Transverse colon (tissue), 4 donors: ENCODE measurements around the gene SLC2A1. TPM values are rescaled to one million over a fixed set of nuclear protein-coding genes. Genes with fewer than 3 reads are reported as not detected.

Experiments
- DNase-seq: peaks from one replicate; pipeline ENCODE4 v3.0.0-alpha.2; 2019
- H3K27ac ChIP-seq, 4 donors: fragments of 200-600 bp; sonication (generic); 2 replicates each; pipeline ENCODE4 v1.5.1; 2016 to 2018; ENCODE audit warnings: inconsistent platforms in 4 of 4
- H3K27me3 ChIP-seq: fragments of 200-600 bp; sonication (generic); 2 replicates; pipeline ENCODE4 v1.5.1; 2017; ENCODE audit warnings: inconsistent platforms
- H3K36me3 ChIP-seq, 4 donors: fragments of 200-600 bp; sonication (generic); 2 replicates each; pipeline ENCODE4 v1.5.1; 2017 to 2019; ENCODE audit warnings: inconsistent platforms in 4 of 4
- H3K4me1 ChIP-seq, 4 donors: fragments of 200-600 bp; sonication (generic); 2 replicates each; pipeline ENCODE4 v1.5.1; 2017 to 2020; ENCODE audit warnings: inconsistent platforms in 4 of 4
- H3K4me3 ChIP-seq, 4 donors: fragments of 200-600 bp; sonication (generic); 1 replicate in 1 of 4; 2 replicates in 3 of 4; pipeline versions ENCODE4 v1.5.1 to v1.6.1; 2017 to 2019; ENCODE audit warnings: inconsistent platforms in 4 of 4
- H3K9me3 ChIP-seq, 2 donors: fragments of 200-600 bp; sonication (generic); 2 replicates each; pipeline ENCODE4 v1.5.1; 2017 to 2019; ENCODE audit warnings: inconsistent platforms in 2 of 2
- EP300 ChIP-seq: sonication (generic); formaldehyde crosslinking; IDR thresholded peaks from one replicate; pipeline ENCODE4 v1.6.1; 2017; ENCODE audit warnings: antibody characterized with exemption, low read depth
- POLR2A ChIP-seq: fragments of 450-650 bp; IDR thresholded peaks from one replicate; pipeline ENCODE4 v1.6.1; 2016; ENCODE audit warnings: antibody characterized with exemption, mild to moderate bottlenecking, moderate library complexity
- POLR2AphosphoS5 ChIP-seq, 3 donors: sonication (generic); formaldehyde crosslinking; IDR thresholded peaks; one replicate each; pipeline ENCODE4 v1.6.1; 2016; ENCODE audit warnings: antibody characterized with exemption in 3 of 3
- WGBS, 2 donors: methylation state at CpG; one replicate each; pipeline ENCODE4 v1.1.5; 2018; ENCODE audit warnings: low coverage in 1 of 2; 5-methylcytosine and 5-hydroxymethylcytosine counted together
- in situ Hi-C, 4 donors: fragments of 200-750 bp; cut with MboI; loops; one replicate each; pipeline versions ENCODE4 v1.15.0 to v1.15.1; 2017; ENCODE audit warnings: low sequenced_read_pairs in 3 of 4, low pct_ligation_motif_present in 1 of 4, low pct_unique_long_range_greater_than_20kb in 1 of 4
- intact Hi-C: fragments of 100-400 bp; cut with DNase I; formaldehyde crosslinking; loops from one replicate; pipeline ENCODE4 v1.15.1; 2023; ENCODE audit warnings: low total_unique reads
- total RNA-seq, 4 donors: library from RNA; depleted of rRNA; stranded (reverse); fragments of >200 nt; gene quantifications; one replicate each; pipeline ENCODE4 v1.1.0, GENCODE V29; 2016
- TF ChIP-seq, protein P1 (sequence below), 5 experiments: fragments of 200-600 bp in 3 of 5; fragments of 450-650 bp in 2 of 5; sonication (generic) in 3 of 5; IDR thresholded peaks; 1 replicate in 2 of 5; 2 replicates in 3 of 5; pipeline ENCODE4 v1.5.1; 2016 to 2017; ENCODE audit warnings: antibody characterized with exemption in 5 of 5, inconsistent platforms in 3 of 5, mild to moderate bottlenecking in 2 of 5, moderate library complexity in 1 of 5

Gene SLC2A1
- total RNA-seq: 10 to 100 TPM; 37.2 to 98.9 (median 69.1) TPM

DNA sequence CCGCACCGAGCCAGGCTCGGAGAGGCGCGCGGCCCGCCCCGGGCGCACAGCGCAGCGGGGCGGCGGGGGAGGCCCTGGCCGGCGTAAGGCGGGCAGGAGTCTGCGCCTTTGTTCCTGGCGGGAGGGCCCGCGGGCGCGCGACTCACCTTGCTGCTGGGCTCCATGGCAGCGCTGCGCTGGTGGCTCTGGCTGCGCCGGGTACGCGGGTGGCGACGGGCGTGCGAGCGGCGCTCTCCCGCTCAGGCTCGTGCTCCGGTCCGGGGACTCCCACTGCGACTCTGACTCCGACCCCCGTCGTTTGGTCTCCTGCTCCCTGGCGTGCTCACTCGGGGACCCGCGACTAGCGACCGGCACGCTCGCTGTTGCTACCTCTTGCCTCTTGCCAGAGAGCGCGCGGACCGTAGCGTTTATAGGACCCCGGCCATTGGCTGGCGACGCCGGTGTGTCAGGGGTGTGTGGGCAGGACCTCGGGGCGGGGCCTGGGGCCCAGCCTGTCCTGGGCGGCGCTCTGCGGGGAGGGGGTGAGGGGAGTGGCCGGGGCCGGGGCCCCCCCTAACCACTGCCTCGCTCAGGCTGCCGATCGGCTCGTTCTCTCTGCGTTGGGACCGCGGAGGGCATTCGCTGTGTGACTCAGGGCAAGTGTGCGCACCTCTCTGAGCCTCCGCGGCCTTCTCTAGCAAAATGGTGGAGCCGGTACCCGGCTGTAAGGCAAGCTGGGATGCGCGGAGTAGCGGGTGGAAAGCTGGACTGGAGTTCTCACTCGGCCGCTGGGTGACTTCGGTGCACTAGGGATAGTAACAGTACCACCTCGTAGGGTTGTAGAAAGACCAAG is at the start of gene SLC2A1:
SLC2A1 (minus strand) TSS at position 381 of the 832 bp plus-strand sequence; CDS start at position 164, 217 bp downstream.
- Histone ChIP-seq H3K9me3 (no peaks in the 10 kb centered on the region), H3K36me3 (no peaks in the 10 kb centered on the region), H3K27me3 (peaks cover 16% of the 10 kb centered on the region), H3K4me3 (peak within 1 kb of the TSS; percentile 52 to 89 (median 74)), H3K4me1 (peaks cover 0 to 45% (median 25%) of the 10 kb centered on the region in 4 donors), H3K27ac (peak within 1 kb of the TSS; percentile 88 to 97 (median 93))
- in situ Hi-C loops: no loop called here
- TF ChIP-seq POLR2A (peak; percentile 97), EP300 (no peak), POLR2AphosphoS5 (IDR thresholded peaks at IDR 0.05) (peak; percentile 97 to 98 (median 98))
- TF ChIP-seq, protein P1, sequence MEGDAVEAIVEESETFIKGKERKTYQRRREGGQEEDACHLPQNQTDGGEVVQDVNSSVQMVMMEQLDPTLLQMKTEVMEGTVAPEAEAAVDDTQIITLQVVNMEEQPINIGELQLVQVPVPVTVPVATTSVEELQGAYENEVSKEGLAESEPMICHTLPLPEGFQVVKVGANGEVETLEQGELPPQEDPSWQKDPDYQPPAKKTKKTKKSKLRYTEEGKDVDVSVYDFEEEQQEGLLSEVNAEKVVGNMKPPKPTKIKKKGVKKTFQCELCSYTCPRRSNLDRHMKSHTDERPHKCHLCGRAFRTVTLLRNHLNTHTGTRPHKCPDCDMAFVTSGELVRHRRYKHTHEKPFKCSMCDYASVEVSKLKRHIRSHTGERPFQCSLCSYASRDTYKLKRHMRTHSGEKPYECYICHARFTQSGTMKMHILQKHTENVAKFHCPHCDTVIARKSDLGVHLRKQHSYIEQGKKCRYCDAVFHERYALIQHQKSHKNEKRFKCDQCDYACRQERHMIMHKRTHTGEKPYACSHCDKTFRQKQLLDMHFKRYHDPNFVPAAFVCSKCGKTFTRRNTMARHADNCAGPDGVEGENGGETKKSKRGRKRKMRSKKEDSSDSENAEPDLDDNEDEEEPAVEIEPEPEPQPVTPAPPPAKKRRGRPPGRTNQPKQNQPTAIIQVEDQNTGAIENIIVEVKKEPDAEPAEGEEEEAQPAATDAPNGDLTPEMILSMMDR (IDR thresholded peaks at IDR 0.05): peak in 1 of 5 experiments; percentile 14
- 0% methylated on average over 43 of the region's 87 CpGs; no CpG with 5 or more reads in 1 of the 2 donors for WGBS, 2 donors
- intact Hi-C loops: no loop called here
- peak; percentile 94 for DNase-seq

DNA sequence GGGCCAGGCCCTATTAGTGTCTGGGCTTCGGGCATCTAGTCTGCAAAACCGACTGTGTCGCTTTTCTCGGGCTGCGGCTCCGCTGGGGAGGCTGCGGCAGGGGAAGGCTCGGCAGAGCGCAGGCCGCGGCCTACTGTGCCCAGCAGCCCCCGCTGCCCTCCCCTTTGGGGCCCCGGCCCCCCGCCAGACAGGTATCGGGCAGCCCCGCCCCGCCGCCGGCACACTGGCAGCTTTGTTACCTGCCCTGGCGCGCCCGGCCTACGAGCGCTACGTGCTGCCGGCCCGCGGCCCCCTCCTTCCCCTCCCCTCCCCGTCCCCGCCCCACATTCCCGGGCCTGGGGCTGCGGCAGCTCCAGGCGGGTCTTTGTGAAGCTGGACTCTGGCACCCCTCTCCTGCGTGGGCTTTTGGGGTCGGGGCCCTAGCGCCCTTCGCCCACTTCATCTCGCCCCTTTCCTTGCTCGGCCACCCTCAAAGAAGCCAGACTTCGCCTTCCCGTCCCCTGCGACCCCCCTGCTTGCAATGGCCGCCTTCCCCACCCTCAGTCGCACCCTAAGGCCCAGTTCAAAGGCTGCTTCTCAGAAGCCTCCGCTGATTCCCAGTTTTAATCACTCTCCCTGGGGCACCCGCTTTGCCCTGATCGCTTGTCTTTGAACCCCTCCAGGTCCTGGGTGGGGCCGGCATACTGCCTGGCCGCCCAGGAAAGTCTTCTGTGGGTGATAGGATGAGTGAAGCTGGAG is 48.9 kb upstream of the SLC2A1 start:
- Histone ChIP-seq H3K27me3 (peaks cover 35% of the 10 kb centered on the region), H3K4me1 (no peaks in the 10 kb centered on the region), H3K4me3 (no peak overlapping the region), H3K9me3 (no peaks in the 10 kb centered on the region), H3K36me3 (no peaks in the 10 kb centered on the region), H3K27ac (no peak overlapping the region)
- intact Hi-C loops (no loop called here), in situ Hi-C loops (no loop called here)
- TF ChIP-seq EP300 (no peak), POLR2AphosphoS5 (IDR thresholded peaks at IDR 0.05) (no peak), POLR2A (no peak)
- TF ChIP-seq, protein P1 (IDR thresholded peaks at IDR 0.05): no peak
- 59 to 82% methylated on average over 6 to 29 of the region's 49 CpGs for WGBS, 2 donors
- DNase-seq: no peak

DNA sequence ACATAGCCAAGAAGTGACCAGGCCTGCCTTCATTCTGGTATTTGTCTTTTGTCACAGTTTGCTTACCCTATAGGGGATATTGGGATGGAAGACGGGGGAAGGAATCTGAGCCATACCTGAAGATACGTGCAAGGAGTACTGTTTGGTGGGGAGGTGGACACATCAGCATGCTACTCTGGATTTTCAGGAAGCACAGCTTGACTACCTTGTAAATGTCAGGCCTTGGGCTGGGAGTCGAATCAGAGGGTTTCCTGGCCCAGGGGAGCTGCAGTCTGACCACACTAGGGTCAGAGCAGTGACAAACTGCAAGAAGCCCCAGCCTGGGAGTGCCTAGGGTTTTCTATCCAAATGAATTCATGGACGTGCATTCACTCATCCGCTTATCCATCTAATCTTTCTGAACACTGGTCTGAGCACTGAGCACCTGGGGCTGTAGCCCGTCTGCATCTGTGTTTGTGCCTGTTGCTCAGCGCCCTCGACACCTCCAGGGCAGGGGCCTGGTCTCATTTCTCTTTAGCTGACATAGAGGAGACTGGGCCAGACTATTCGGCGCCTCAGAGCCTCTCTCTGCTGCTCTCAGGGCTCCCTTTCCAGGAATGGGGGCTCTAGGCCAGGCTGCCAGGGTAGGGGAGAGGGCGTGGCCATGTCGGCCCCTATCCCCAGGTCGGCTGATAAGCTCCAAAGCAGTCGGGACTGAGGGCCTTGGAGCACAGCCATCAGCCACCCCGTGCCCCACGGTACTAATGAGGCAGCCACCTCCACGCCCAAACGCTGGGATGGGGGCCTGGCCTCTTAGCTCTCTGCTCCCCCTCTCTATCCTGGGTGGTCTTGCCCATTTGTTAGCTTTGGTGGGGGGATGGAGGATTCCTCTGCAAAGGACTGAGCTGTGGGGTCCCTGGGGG is 47.0 kb upstream of the SLC2A1 start:
- DNase-seq: no peak
- TF ChIP-seq POLR2A (no peak), POLR2AphosphoS5 (IDR thresholded peaks at IDR 0.05) (no peak), EP300 (no peak)
- TF ChIP-seq, protein P1 (IDR thresholded peaks at IDR 0.05): no peak
- peaks cover 35% of the 10 kb centered on the region for H3K27me3 ChIP-seq
- H3K9me3 ChIP-seq: no peaks in the 10 kb centered on the region
- intact Hi-C loops (no loop called here), in situ Hi-C loops (no loop called here)
- no peaks in the 10 kb centered on the region for H3K36me3 ChIP-seq
- H3K27ac ChIP-seq: no peak overlapping the region
- no peaks in the 10 kb centered on the region for H3K4me1 ChIP-seq
- WGBS, 2 donors: 71 to 94% methylated on average over 2 to 17 of the region's 18 CpGs
- no peak overlapping the region for H3K4me3 ChIP-seq
